ENCODE results near the gene SEBOX.

SEBOX gene

DNA sequence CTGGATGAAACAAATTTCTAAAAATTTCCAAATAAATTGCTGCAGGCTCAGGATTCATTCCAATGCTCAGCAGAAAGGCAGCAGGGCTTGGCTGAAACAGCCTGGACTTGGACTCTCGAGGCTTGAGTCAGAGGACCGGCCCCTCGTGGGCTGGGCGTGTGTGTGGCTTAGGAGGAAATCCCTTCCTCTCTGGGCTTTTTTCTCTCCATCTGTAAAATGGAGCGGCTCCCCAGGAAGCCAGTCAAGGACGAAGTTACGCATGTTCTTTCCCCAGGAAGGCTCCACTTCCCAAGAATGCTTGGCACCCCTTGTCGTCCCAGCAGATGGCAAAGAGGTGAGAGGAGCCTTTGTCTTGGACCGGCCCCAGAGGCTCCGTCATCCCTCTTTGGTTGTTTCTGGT is 27.5 kb upstream of the SEBOX start:
- no peak for DNase-seq

- DNase-seq, result no peak
These were observed 26.4 kb upstream of the SEBOX start for GRCh38 chr17:28391401-28391800.

- DNase-seq, result no peak
These were observed 26.0 kb upstream of the SEBOX start for GRCh38 chr17:28390984-28391383.

DNA sequence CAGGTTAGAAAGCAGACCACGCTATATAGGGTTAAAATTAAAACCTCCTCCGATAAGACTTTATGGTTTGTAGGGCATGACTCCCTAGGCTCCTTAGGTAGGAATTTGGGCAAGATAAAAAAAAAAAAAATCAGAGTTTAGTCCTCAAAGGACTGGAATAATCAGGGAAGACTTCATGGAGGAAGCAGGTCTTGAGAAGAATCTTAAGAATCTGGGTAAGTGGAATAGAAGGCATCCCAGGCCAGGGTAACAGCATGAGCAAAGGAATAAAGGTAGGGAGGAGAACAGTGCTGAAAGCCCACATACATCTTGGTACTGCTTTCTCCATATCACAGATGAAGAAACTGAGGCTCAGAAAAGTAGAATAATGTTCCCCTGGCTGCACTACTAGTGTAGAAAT is 25.6 kb upstream of the SEBOX start:
- DNase-seq, result no peak

DNA sequence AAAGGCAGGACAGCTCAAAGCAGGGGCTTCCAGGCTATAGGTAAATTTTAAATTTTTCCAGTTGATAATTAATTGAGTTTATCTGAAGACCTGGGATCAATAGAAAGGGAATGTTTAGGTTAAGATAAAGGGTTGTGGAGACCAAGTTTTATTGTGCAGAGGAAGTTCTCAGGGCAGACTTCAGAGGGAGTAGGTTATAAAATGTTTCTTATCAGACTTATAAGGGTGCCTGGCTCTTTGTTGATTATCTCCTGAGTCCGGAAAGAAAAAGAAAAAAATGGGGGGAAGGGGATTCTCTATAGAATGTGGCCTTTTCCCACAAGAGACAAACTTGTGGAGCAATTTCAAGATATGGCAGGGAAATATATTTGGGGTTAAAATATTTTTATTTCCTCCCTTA is 25.1 kb upstream of the SEBOX start:
- DNase-seq, result no peak

GRCh38 chr17:28388106-28388505 is 23.1 kb upstream of the SEBOX start:
- no peak for DNase-seq

DNA sequence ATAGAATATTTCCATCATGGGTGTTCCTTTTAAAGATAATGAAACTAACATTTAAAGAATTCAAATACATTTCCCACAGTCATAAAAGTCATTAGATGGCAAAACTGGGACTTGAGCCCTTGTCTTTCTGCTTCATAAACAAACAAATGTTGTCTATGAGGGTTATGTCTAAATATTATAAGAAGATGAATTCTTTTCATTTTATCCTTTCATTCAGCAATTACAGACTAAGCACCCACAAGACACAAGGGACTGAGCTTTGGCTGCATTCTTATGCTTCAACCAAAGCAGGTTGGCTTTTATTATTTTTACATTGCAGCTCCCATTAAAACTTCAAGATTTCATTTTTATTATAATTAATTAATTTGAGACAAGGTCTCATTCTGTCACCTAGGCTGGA is 21.4 kb upstream of the SEBOX start:
- DNase-seq, result no peak

- no peak for DNase-seq
These were observed 20.4 kb upstream of the SEBOX start for GRCh38 chr17:28385406-28385805.

DNA sequence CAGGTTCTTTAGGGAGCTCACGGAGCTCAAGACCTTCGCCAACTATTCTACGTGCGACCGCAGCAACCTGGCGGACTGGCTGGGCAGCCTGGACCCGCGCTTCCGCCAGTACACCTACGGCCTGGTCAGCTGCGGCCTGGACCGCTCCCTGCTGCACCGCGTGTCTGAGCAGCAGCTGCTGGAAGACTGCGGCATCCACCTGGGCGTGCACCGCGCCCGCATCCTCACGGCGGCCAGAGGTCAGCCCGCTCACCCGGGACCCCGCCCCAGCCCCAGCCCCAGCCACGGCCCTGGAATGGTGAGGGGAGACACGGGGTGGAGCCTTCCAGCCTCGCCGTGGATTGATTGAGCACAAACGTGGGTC is 20.0 kb upstream of the SEBOX start:
- no peak for DNase-seq

DNA sequence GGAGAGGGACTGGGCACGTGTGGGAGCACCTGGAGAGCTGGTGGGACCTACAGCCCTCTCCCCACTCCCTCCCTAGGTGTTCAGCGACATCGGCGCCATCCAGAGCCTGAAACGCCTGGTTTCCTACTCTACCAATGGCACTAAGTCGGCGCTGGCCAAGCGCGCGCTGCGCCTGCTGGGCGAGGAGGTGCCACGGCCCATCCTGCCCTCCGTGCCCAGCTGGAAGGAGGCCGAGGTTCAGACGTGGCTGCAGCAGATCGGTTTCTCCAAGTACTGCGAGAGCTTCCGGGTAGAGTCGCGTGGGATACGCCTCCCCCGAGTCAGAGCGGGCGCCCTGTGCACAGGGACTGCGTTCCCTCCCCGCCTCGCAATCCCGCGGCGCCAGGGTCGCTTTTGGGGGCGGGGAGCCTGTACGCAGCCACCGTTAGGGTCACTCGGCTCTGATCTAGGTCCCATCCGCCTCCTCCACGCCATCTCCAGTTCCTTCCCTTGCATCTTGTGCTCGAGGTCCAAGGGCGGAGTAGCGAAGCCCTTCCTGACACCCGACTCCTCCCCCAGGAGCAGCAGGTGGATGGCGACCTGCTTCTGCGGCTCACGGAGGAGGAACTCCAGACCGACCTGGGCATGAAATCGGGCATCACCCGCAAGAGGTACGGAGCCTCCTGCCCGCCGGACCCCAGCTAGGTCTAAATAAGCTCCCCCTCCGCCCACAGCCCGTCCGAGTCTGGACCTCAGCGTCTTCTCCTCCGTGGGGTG is 19.5 kb upstream of the SEBOX start:
- DNase-seq, result peak; percentile 83

- DNase-seq, result no peak
These were observed 16.3 kb upstream of the SEBOX start for GRCh38 chr17:28381141-28381825.

DNA sequence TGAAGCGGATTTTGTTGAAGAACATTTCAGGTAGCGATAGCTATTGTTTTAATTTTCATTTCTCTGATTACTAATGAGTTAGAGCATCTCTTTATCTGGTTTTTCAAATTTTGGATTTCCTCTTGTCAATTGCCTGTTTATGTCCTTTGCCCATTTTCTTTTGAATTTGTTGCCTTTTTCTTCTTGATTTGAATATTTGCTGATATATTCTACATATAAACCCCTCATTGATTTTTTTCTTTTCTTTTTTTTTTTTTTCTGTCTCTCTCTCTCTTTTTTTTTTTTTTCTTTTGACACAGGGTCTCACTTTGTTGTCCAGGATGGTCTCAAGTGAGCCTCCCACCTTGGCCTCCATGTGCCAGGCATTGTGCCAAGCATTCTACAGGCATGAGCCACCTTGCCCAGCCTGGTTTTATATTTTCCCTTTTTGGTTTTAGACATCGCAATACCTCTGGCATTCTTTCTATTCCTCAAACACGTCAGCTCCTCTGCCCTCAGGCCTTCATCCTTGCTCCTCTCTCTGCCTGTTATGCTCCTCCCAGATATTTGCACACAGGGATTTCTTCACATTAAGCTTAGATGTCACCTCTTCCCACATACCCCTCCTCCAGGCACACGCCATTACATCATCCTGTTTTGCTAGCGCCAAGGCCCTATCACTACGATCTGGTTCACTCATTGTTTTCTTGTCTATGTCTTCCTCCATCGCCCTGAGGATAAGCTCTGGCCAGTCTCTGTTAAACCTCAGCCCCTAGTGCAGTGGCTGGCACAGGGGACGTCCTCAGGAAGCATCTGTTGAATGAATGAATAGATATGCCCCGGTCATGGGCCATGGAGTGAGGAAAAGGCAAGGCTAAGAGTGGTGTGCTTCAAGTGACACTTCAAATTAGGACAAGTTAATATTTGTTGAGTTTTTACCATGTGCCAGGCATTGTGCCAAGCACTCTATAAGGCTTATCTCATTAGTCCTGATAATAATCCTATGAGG is 15.1 kb upstream of the SEBOX start:
- no peak for DNase-seq

GRCh38 chr17:28372945-28373274 is 7.9 kb upstream of the SEBOX start:
- DNase-seq, result no peak

- DNase-seq, result no peak
These were observed 7.4 kb upstream of the SEBOX start for GRCh38 chr17:28372203-28372944.

DNA sequence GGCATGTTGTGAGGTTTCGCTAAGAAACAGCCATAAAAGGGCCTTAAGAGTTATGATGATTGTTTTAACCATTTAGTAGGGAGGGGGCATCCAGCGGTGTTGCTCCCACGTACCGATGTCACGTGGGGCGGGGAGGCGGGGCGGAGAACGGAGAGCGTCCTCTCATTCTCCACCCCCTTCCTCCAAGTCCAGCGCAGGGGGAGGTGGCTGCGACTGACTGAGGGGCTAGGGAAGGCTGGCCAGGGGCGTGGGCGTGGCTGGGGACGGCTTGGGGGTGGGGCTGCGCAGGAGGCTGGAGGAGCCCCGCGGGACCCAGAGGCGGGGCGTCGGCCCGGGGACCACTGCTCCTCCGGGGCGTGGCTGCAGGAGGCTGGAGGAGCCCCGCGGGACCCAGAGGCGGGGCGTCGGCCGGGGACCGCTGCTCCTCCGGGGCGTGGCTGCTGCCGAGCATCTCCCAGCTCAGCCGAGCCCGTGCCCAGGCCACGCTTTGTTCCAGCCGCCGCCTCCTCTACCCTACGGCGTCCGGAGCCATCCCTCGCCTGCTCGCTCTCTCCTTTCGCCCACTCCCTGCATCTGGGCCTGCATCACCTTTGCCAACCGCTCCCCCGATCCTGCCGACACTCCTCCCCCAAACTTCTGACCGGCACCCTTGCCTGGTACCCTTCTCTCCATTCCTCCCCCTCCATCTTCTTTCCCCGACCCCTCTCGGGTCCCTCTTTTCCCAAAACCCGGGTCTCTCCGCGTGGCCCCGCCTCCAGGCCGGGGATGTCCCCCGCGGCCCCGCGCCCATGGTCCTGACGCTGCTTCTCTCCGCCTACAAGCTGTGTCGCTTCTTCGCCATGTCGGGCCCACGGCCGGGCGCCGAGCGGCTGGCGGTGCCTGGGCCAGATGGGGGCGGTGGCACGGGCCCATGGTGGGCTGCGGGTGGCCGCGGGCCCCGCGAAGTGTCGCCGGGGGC is 6.5 kb upstream of the SEBOX start, which contains the start of gene SARM1:
SARM1 (plus strand) TSS at position 450 of the 958 bp plus-strand sequence; CDS start at position 789, 339 bp downstream.
- peak; percentile 94 for DNase-seq

- DNase-seq, result no peak
These were observed 5.7 kb upstream of the SEBOX start for GRCh38 chr17:28370744-28371103.

DNA sequence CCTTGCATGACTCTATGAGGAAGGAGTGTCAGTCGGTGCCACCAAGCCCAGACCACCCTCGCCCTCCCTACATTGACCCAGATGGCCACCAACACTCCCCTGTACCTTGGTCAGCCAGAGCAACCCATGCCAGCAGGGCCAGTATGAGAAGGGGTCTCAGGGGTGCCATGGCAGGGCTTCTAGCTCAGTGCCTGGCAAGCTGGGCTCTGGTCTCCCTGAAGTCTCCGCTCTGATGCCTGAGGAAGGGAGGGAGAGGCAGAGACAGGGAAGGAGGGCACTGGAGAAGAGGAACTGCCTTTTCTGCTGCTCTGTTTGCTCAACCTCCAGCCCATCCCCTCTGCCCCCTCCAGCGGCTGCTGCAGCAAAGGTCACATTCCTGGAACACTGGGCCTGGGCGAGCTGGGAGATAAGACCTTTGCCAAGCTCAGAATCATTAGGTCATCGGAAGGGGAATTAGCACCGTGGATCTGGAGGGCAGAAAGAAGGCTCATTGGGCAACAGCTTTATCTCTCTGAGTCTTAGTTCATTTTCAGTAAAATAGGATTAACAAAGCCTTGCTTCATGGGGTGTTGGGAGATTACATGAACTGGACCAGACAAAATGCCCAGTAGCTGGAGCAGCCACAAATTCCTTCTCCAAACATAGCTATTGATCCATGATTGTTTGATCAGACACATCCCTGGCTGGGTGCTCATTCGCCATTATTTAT is 5.2 kb upstream of the SEBOX start, which contains the start of gene VTN:
VTN (minus strand) TSS at position 273 of the 709 bp plus-strand sequence; CDS start at position 169, 104 bp downstream.
- no peak for DNase-seq

GRCh38 chr17:28369684-28370034 is 4.7 kb upstream of the SEBOX start:
- no peak for DNase-seq

GRCh38 chr17:28368915-28369683 is 4.1 kb upstream of the SEBOX start:
- DNase-seq, result no peak

- DNase-seq, result no peak
These were observed 3.4 kb upstream of the SEBOX start for GRCh38 chr17:28368306-28368831.
